ENCODE results near the gene CNDP2.
"Not testable (repeated sequence)": the region's sequence is repeated elsewhere in the genome, so short reads cannot be mapped to it uniquely, and the experiment has no call there.

Gene CNDP2

GRCh38 chr18:74500372-74500771 lies 4.2 kb downstream of the CNDP2 start:
- POLR2A ChIA-PET: no interaction called here
- TF ChIP-seq CTCF (IDR thresholded peaks at IDR 0.05; ENCODE audit: insufficient read depth, low read length, missing control alignments): no peak
- CTCF ChIA-PET: interaction anchor here (0.9 to 1.0 kb wide), 2 partner anchors 43 to 51 kb away, joined by 3 read pairs; no protein-coding TSS in a partner anchor
- no peak for DNase-seq (ENCODE audit: low read depth, low spot score)
- no peak overlapping the region for H3K4me3 ChIP-seq (ENCODE audit: low read depth, low read length)

DNA sequence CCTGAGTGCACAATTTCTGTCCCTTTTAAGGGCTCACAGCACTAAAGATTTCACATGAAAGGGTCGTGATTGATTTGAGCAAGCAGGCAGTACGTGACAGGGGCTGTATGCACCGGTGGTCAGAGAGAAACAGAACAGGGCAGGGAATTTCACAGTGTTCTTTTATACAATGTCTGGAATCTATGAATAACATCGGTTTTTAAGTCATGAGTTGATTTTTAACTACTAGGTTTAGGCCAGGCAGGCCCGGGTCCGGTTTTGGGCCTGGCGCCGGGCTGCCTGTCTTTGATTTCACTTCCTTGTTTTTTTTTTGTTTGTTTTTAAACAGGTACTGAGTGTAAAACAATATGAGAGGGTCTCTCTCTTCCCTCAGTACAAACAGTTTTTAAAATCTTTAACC lies 4.6 kb downstream of the CNDP2 start:
- CTCF ChIA-PET, POLR2A ChIA-PET: not testable (repeated sequence)

DNA sequence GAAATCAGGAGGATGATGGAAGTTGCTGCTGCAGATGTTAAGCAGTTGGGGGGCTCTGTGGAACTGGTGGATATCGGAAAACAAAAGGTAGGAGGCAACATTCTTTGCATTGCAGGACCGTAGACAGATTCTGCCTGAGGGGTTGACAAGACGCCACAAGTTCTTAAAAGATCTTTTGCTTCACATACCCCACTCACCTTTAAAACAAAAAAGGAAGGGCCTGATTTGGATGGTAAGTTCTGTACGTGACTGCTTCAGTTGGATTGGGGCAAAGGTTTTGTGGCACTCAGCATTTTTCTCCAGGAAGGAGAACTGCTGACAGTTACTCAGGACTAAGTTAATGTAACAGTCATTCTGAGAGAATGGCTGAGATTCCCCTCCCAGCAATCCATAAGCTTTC lies 5.2 kb downstream of the CNDP2 start:
- no peak for TF ChIP-seq CTCF (IDR thresholded peaks at IDR 0.05; ENCODE audit: insufficient read depth, low read length, missing control alignments)
- POLR2A ChIA-PET: no interaction called here
- CTCF ChIA-PET: no interaction called here
- no peak overlapping the region for H3K4me3 ChIP-seq (ENCODE audit: low read depth, low read length)
- no peak for DNase-seq (ENCODE audit: low read depth, low spot score)

More for the DNA sequence above, 4.6 kb downstream of the CNDP2 start:
- not testable (repeated sequence) for DNase-seq (ENCODE audit: low read depth, low spot score); H3K4me3 ChIP-seq (ENCODE audit: low read depth, low read length)

GRCh38 chr18:74503137-74503536 lies 7.0 kb downstream of the CNDP2 start:
- no peak for DNase-seq (ENCODE audit: low read depth, low spot score)
- no peak for TF ChIP-seq CTCF (IDR thresholded peaks at IDR 0.05; ENCODE audit: insufficient read depth, low read length, missing control alignments)
- no peak overlapping the region for H3K4me3 ChIP-seq (ENCODE audit: low read depth, low read length)
- ChIA-PET POLR2A (no interaction called here), CTCF (no interaction called here)

- ChIA-PET POLR2A (no interaction called here), CTCF (interaction anchor here (1.8 kb wide), 1 partner anchor 46 kb away, joined by 6 read pairs; no protein-coding TSS in a partner anchor)
- no peak for DNase-seq (ENCODE audit: low read depth, low spot score)
- TF ChIP-seq CTCF (IDR thresholded peaks at IDR 0.05; ENCODE audit: insufficient read depth, low read length, missing control alignments): no peak
- H3K4me3 ChIP-seq (ENCODE audit: low read depth, low read length): no peak overlapping the region
Observed at GRCh38 chr18:74505776-74506175, 9.6 kb downstream of the CNDP2 start.

DNA sequence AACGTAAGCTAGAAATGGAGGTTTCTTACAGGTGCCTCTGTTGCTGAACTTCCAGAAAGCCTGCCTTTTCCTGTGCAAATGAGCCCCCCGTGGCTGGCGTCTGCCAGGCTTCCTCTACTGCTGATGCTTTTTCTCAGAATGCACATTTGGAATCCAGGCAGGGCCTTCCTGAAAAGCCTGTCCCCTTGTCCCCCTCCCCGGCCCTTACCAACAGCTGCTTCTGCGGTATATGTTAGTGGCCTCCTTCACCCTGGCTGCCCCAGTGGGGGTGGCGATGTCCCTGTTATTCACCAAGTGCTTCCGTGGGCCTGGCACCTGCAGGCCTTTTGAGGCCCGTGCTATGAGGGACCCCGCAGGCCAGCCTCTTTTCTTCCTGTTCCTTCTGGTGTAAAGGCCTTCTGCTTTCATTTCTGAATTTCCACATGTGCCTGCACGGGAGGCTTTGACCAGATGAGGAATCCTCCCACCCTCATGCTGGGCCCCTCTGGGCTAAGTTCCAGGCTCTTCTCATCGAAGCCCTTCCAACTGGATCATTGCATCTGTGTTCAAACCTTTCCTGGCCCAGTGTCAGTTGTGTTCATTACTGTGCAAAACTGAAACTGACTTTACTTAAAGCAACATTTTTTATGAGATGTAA lies 10.4 kb downstream of the CNDP2 start:
- no peak for TF ChIP-seq CTCF (IDR thresholded peaks at IDR 0.05; ENCODE audit: insufficient read depth, low read length, missing control alignments)
- ChIA-PET CTCF (no interaction called here), POLR2A (no interaction called here)
- no peak overlapping the region for H3K4me3 ChIP-seq (ENCODE audit: low read depth, low read length)
- no peak for DNase-seq (ENCODE audit: low read depth, low spot score)
